ENCODE results near the gene SMG6.

The SMG6 gene

GRCh38 chr17:2101448-2102257 lies 201.9 kb downstream of the SMG6 start:
- TF ChIP-seq ZFX (IDR thresholded peaks at IDR 0.05; ENCODE audit: borderline replicate concordance) (no peak), CTCF (IDR thresholded peaks at IDR 0.05) (no peak)
- 0 out of 2 replicates have a peak overlapping the region, but pooled peaks have one; percentile 10 for H3K27ac ChIP-seq

GRCh38 chr17:2095536-2095910 lies 208.1 kb downstream of the SMG6 start:
- TF ChIP-seq ZFX (IDR thresholded peaks at IDR 0.05; ENCODE audit: borderline replicate concordance) (no peak), CTCF (IDR thresholded peaks at IDR 0.05) (no peak)
- H3K27ac ChIP-seq, result no peak overlapping the region

DNA sequence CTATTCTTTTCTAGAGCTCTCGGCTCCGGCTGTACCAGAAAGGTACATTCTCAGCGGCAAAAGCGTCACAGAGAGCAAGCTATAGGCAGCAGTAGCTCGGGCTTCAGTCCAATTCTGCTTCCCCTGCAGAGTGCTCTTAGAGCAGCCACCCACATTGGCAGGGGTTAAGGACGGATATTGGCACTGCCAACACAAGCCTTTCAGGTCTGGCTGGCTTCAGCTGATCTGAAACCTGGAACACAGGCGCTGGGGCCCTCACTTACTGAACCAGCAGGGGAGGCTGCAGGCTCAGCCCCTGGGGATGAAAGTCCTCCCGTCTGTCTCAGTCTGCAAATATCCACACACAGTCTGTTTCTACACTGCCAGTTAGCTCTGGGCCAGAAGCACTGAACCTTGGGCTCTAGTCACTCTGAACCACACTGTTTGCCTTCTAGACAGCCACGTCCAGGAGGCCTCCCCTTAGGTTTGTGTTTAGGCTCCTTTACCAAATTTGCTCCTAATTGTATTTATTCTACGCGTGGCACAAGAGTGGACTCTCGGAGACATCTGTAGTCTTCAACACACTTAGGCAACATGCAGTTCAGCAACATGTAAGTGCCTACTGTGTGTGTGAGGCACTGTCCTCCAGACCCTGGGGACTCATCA lies 208.6 kb downstream of the SMG6 start:
- H3K27ac ChIP-seq, result no peak overlapping the region
- TF ChIP-seq ZFX (IDR thresholded peaks at IDR 0.05; ENCODE audit: borderline replicate concordance) (no peak), CTCF (IDR thresholded peaks at IDR 0.05) (peak; percentile 19)

- no peak overlapping the region for H3K27ac ChIP-seq
- TF ChIP-seq CTCF (IDR thresholded peaks at IDR 0.05) (no peak), ZFX (IDR thresholded peaks at IDR 0.05; ENCODE audit: borderline replicate concordance) (no peak)
These were observed 210.2 kb downstream of the SMG6 start for GRCh38 chr17:2093349-2093748.

DNA sequence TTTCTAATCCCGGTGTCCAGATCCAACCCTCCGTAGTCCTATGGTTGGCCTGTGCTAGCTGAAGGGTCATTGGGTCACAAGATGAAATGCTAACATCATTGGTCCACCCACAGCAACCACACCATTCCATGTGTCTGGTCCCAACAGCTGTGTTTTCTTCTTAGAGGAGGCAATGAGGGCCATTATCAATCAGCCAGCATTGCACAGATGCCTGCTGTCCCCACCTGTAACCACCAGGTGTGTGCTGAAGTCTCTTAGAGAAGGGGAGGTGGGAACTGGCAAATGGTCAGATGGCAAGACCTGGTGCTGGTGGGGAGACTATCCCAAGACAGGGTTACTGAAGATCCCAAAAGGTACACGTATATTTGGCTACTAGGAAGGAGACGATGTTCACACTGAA lies 211.3 kb downstream of the SMG6 start:
- no peak overlapping the region for H3K27ac ChIP-seq
- TF ChIP-seq CTCF (IDR thresholded peaks at IDR 0.05) (no peak), ZFX (IDR thresholded peaks at IDR 0.05; ENCODE audit: borderline replicate concordance) (no peak)

- TF ChIP-seq CTCF (IDR thresholded peaks at IDR 0.05) (no peak), ZFX (IDR thresholded peaks at IDR 0.05; ENCODE audit: borderline replicate concordance) (no peak)
- no peak overlapping the region for H3K27ac ChIP-seq
These were observed 212.6 kb downstream of the SMG6 start for GRCh38 chr17:2090804-2091534.

Measured in 22Rv1 (cell line).